GM21381 (cell line): ENCODE data around the gene DHDH.
"Not testable (repeated sequence)": the region's sequence is repeated elsewhere in the genome, so short reads cannot be mapped to it uniquely, and the experiment has no call there.

Experiments
- ATAC-seq: cut with Tn5 transposase; IDR thresholded peaks from one replicate; pipeline ENCODE4 v1.9.1; 2021; ENCODE audit warnings: mild to moderate bottlenecking, moderate library complexity; ENCODE audit not compliant: unreplicated experiment

The DHDH gene

DNA sequence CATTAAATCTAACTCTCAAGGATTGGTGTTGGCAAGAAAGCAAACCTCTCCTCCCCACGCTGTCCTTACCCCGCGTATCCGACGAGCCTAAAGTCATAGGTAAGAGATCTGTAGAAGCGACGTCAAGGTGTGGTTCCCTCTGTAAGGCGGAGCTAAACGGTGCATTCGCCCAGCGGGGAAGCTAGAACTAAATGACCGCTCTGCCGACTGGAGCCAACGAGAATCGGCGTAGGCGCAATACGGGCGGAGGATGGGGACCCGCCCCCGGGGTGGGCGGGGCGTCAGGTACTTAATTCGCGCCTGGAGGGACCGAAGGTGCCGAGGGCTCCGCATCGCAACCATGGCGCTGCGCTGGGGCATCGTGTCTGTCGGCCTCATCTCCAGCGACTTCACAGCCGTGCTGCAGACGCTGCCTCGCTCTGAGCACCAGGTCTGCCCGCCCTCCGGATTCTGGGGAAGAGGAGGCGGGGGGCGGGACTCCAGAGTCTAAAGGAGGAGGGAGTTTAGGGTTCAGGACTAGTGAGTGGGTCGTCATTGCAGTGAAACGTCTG is at the start of gene DHDH:
Gene DHDH (plus strand): TSS at position 318 of the 551 bp plus-strand sequence. CDS start 23 bp downstream, at position 341.
- no peak for ATAC-seq

DNA sequence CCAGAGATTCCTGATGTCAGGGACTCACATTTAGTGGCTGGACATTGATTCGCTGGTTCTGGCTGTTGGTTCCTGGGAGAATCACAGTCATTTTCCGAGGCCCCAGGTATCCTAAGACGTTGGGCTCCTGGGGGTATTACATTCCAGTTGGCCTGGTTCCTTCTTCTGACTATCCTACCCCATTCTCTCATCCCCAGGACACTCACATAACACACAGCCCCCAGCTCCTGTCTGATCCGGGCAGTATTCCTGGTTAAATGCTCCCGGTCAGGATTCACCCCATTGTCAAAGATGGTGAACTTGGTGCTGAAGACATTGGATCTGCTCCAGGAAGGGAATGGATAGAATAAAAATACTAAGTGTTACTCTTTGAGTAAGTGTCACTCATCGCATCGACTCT is 49.8 kb upstream of the DHDH start:
- no peak for ATAC-seq

DNA sequence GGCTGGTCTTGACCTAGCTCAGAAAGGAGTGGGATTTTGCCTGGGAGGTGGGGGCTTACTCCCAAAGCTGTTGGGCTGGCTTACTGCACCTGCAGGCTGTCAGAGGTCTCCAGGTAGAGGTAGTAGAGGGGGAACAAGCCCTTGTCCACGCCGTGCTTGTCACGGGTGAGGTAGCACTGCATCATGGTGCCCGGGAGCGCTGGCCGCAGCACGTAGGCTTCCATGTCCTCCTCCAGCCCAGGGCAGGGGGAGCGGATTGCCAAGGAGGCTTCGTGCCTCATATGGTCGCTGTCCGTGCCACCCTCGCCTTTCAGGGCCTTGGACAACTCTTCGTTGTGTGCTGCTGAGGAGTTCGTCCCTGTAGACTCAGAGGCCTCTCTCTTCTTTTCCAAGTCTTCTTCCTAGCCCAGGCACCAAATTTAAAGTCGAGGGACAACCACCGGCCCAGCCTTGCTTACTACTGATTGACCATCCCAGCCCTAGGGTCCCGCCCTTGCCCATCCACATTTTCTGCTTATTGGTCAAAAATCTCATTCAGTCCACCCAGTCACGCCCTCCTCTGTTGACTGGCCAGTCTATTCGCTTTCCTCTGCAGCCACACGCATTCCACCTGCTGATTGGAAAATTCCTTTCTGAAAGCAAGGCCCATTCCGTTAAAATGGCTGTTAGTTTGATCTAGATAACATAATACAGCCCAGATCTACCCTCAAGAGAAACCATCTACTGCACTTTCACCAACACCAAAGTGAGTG is 45.5 kb upstream of the DHDH start:
- ATAC-seq = no peak

DNA sequence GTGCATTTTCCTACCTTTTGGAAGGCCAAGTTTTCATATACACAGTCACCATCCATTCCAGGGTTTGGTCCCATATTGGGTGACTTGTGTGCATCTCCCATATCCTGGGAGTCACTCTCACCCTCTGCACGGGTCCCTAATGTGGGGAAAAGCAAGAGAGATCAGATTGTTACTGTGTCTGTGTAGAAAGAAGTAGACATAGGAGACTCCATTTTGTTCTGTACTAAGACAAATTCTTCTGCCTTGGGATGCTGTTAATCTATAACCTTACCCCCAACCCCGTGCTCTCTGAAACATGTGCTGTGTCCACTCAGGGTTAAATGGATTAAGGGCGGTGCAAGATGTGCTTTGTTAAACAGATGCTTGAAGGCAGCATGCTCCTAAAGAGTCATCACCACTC is 44.0 kb upstream of the DHDH start:
- ATAC-seq = not testable (repeated sequence)

DNA sequence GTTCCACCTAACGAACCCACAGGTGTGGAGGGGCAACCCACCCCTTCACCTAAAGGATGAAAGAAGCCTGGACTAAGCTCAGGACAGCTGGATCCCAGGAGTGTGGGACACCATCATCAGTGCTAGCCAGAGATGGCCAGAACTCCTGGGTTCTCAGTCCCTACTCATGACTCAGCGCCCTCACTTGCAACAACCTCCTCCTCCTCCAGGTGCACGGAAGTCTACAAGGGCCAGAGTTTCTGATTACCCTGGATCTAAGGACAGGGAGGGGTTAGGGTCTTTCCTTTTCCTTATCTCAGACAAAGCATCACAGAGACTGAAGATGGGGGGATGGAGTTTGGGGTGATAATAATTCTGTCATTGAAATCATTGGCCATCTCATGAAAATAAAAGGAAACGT is 42.9 kb upstream of the DHDH start:
- no peak for ATAC-seq

DNA sequence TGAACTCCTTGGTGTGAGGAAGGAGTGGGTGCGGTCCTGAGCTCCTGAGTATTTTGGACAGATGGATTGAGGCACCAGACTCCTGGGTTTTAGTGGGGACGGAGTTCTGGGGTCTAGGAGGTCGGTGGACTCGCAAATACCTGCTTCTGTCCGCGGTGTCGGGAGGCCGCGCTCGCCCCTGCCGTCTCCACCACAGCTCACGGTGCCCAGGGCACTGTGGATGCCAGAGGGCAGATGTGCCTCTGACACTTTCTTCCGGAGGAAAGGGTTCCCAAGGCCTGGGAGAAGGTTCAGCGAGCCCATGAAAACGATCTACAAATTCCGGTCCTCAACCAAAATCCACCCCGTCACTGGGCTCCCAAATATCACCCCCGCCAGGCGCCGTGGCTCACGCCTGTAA is 38.3 kb upstream of the DHDH start:
- no peak for ATAC-seq

DNA sequence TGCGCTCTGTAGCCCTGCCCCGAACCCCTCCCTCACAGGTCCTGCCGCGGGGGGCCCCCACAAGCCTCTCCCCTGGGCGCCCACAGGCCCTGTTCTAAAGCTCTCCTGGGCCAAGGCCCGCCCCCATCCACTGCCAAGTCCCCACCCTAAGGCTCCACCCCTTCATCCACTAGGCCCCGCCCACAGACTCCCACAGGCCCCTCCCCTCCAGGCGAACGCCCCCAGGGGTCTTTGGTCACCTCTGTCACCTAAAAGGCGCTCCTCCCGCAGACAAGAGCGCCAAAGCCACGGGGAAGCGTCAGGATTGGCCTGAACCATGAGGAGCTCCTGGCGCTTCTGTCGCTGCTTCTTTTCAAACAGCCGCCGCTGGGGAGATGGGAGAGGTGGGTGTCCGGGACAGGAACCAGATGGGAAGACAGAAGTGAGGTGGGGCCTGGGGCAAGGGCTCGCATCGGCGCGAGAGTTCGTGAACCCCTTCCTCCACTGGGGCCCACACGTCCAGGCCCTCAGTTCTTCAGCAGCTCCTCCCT is 37.2 kb upstream of the DHDH start:
- ATAC-seq = no peak

DNA sequence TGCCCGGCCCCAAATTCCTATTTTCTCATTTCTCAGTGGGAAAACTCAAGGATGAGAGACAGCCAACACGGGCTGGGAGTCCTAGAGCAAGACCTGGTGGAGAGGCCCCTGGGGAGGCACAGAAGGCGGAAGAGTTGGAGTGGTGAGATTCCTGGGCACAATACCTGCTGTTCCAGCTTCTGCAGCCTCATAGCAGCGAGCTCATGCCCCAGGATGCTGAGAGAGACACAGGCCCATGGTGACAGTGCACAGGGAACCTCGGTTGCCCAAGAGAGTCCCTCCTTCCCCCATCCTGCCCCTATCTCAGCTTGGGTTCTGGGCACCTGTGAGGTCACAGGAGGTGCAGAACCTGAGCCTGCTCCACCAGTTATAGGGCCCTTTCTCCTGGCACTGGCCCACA is 36.3 kb upstream of the DHDH start:
- no peak for ATAC-seq

DNA sequence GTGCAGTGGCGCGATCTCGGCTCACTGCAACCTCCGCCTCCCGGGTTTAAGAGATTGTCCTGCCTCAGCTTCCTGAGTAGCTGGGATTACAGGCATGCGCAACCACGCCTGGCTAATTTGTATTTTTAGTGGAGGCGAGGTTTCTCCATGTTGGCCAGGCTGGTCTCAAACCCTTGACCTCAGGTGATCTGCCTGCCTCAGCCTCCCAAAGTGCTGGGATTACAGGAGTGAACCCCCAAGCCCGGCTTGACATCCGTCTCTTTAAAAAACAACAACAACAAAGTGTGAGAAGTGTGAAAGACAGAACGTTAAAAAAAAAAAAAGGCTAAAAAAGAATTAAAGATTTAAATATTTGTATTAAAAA is 34.1 kb upstream of the DHDH start:
- not testable (repeated sequence) for ATAC-seq

DNA sequence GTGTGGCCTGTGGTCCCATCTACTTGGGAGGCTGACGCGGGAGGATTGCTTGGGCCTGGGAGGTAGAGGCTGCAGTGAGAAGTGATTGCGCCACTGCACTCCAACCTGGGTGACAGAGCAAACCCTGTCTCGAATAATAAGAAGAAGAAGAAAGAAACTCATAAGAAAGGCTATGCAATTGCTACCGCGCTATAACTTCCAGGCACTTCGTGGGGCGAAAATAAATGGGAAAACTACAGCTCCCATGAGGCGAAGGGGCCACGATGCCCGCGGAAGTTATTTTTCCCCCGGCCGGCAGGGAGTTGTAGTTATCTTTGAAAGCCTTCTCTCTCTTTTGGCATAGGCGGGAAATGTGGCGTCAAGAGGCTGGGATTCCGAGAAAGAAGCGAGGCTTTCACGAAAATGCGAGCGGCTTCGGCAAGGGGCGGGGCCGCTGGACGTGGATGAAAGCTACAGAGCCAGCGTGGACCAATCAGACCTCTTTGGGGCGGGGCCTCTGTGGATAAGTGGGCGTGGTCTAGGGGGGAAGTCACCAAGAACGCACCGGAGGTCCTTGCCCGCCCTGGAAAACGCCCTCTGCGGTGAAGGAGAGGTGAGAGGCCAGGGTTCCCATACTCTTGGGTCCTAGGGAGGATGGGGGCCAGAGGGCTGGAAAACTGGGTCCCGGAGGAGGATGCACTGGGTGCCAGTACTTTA is 33.6 kb upstream of the DHDH start, which contains the start of gene NUCB1:
Gene NUCB1 (plus strand): TSS at position 532 of the 696 bp plus-strand sequence. CDS start 485 bp downstream, outside the sequence.
- ATAC-seq = peak; percentile 84

DNA sequence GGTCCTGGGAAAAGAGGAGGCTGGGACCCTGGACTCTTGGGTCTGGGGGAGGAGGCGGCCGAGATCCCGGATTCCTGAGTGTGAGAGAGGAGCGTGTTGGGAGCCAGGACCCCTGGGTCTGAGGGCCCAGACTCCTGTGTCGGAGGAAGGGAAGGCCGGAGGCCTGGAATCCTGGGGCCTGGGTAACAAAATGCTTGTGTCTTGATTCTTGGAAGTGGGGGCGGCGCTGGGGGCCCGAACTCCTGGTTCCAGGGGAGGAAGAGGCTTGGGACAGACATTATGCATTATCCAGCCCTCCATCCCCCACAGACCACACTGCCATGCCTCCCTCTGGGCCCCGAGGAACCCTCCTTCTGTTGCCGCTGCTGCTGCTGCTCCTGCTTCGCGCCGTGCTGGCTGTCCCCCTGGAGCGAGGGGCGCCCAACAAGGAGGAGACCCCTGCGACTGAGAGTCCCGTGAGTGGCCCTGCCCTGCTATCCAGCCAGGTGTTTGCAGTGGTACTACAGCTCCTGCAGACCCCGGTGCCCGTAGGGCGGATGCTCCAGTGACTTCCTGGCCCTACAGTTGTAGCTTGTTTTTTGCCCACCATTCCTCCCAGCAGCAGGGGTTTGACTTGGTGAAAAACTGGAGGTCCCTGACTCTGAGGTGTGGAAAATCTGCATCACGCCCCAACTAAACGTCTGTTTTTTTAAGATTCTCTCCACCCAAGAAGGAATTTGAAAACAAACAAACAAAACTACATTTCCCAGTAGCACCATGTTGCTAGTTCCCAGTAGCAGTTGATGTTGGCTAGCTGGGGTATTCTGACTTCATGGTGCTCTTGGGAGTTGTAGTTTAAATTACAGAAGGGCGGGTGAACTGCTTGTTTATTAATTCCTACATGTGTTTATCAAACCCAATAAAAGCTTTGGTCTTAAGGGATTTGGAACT is 32.8 kb upstream of the DHDH start:
- ATAC-seq = no peak

DNA sequence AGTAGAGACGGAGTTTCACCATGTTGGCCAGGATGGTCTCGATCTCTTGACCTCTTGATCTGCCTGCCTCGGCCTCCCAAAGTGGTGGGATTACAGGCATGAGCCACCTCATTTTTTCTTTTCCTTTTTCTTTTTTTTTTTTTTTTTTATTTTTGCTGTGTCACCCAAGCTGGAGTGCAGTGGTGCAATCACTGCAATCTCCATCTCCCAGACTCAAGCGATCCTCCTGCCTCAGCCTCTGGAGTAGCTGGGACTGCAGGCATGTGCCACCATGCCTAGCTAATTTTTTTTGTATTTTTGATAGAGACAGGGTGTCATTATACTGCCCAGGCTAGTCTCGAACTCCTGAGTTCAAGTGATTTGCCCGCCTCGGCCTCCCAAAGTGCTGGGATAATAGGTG is 31.2 kb upstream of the DHDH start:
- not testable (repeated sequence) for ATAC-seq

DNA sequence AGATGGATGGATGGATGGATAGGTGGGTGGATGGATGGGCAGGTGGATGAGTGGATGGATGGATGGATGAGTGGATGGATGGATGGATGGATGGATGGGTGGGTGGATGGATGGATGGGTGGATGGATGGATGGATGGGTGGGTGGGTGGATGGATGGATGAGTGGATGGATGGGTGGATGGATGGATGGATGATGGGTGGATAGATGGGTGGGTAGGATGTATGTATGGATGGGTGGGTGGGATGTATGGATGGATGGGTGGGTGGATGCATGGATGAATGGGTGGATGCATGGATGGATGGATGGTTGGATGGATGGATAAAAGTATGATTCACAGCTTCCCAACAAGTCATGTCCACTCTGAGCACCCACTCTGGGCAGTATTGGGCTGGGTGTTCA is 29.7 kb upstream of the DHDH start:
- ATAC-seq = not testable (repeated sequence)

DNA sequence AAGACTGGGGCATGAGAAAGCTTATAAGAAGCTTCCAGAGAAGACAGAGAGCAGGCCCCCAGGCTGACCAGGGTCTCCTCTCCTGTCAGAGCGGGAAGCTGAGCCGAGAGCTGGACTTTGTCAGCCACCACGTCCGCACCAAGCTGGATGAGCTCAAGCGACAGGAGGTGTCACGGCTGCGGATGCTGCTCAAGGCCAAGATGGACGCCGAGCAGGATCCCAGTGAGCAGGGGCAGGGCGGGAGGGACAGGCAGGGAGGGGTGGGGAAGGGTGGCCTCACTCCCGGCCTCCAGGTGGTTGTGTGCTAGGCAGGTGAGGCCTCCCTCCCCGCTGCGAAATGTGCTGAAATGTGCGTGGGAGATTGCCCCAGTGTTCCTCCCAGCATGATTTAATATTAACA is 27.8 kb upstream of the DHDH start:
- no peak for ATAC-seq

DNA sequence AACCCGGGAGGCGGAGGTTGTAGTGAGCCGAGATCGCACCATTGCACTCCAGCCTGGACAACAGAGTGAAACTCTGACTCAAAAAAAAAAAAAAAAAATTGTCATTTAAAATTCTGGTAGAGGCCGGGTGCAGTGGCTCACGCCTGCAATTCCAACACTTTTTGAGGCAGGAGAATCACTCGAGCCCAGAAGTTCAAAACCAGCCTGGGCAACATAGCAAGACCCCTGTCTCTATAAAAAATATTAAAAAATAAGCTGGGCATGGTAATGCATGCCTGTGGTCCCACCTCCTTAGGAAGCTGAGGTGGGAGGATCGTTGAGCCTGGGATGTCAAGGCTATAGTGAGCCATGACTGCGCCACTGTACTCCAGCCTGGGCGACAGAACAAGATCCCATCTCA is 27.2 kb upstream of the DHDH start:
- no peak for ATAC-seq

DNA sequence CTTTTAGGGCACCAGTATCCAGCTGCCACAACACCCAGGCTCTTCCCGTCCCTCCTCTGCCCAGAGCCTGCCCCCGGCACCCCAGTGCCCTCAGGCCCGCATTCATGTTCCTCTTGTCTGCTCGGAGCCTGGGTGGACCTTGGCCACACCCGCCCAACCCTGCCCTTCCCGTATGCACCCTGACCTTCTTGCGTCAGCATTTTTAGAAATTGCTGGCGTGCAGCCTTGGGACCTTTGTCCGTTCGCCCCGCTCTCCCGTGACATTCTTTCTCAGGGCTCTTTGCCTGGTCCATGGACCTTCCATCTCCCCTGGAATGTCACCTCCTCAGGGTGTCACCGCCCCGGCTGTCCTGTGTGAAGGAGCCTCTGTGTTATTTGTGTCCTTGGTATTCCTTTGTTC is 25.8 kb upstream of the DHDH start:
- ATAC-seq = no peak

DNA sequence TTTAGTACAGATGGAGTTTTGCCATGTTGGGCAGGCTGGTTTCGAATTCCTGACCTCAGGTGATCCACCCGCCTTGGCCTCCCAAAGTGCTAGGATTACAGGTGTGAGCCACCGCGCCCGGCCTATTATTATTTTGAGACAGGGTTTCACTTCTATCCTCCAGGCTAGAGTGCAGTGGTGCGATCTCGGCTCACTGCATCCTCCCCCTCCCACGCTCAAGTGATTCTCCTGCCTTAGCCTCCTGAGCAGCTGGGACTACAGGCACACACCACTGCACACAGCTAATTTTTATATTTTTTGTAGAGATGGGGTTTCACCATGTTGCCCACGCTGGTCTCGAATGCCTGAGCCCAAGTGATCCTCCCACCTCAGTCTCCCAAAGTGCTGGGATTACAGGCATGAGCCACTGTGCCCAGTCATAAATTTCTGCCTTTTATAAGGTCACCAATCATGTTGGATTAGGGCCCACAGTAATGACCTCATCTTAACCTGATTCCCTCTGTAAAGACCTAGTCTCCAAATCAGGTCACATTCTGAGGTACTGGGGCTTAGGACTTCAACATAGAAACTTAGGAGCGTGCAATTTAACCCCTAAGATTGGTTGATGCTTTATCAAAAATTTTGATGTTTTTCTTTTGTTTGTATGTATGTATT is 23.9 kb upstream of the DHDH start:
- ATAC-seq = not testable (repeated sequence)

DNA sequence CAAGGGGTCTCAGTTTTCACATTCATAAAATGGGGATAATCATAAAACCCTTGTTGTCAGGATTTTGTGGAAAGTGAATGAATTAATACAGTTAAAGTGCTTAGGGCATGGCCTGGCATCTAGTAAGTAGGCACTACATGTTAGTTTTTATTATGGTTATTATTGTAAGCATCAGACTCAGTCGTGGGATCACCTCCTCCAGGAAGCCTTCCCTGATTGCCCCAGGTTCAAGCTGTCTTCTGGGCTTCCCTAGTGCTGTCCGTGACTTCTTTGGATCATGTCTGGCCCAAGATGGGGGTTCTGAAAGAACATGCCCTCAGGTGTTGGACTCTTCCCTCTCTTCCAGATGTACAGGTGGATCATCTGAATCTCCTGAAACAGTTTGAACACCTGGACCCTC is 22.7 kb upstream of the DHDH start:
- ATAC-seq = no peak

DNA sequence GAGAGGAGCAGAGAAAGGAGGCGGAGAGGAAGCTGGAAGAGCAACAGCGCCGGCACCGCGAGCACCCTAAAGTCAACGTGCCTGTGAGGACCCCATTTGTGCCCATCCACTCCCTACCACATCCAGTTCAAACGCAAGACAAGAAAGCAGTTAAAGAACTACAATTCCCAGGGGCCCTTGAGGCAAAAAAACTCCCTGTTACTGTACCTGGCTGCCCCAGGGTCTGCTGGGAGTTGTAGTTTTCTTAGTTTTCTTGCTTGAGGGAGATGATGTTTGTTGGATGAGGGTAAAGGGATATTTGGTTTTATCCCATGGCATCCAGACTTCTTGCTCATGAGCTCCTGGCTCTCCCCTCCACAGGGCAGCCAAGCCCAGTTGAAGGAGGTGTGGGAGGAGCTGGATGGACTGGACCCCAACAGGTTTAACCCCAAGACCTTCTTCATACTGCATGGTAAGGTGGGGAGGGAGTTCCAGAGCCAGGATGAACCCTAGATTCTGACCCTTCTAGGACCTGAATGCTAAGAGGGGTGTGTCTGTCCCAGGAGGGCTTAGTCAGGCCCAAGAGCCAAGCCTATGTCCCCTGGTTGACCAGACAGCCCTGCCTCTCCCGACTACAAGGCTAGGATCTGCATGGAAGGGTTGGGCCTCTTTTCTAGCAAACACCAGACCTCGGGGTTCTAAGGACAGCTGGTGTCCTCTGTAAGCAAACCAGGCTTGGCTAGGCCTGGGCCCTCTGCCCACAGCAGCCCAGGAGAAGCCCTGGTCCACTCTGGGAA is 20.2 kb upstream of the DHDH start:
- no peak for ATAC-seq

DNA sequence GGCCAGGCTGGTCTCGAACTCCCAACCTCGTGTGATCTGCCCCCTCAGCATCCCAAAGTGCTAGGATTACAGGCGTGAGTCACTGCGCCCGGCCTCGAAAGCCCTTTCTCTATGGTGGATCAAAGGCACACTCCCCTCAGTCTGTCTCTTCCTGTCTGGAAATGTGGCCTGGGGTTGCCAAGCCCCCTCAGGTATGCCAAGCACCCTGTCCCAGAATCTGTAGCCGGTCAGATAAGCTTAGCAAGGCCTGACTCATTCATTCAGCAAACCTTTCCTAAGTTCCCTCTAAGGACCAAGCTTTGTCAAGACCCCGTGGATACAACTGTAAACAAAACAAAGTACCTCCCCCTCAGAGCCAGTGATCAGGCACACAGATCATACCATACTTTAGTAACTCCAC is 19.3 kb upstream of the DHDH start:
- no peak for ATAC-seq
